HG02973 (cell line): ENCODE data around the gene RTF1.
"Not testable (repeated sequence)": the region's sequence is repeated elsewhere in the genome, so short reads cannot be mapped to it uniquely, and the experiment has no call there.

Experiments
- ATAC-seq: cut with Tn5 transposase; IDR thresholded peaks from one replicate; pipeline ENCODE4 v1.9.1; 2021; ENCODE audit warnings: moderate library complexity; ENCODE audit not compliant: unreplicated experiment

RTF1 gene

DNA sequence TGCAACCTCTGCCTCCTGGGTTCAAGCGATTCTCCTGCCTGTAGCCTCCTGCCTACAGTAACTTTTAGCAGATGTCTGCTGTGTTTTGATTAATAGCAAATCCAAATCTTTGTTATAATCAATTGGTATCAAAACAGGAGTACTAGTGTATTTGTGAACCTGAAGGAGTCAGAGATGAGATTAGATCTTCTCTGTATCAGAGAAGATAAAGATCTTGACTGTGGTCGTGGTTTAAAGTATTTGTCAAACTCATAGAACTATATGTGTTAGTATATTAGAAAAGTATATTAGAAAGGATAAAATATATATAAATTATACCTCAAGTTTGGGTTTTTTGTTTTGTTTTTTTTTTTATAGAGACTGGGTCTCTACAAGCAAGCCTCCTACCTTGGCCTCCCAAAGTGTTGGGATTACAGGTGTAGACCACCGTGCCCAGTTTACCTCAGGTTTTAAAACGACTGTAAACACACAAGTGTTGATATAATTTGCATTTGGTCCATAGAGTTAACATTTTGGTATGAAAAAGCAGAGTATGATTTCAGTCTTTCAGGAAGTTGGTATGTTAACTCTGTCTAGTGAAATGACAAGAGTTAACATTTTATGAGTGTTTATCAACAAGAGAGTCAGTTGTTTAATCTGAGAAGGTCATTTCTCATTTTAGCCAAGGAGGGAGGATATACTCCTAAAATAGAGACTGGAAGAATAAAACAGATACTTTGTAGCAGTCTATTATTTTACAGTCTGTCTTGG, 18.3 kb downstream of the RTF1 start:
- no peak for ATAC-seq

DNA sequence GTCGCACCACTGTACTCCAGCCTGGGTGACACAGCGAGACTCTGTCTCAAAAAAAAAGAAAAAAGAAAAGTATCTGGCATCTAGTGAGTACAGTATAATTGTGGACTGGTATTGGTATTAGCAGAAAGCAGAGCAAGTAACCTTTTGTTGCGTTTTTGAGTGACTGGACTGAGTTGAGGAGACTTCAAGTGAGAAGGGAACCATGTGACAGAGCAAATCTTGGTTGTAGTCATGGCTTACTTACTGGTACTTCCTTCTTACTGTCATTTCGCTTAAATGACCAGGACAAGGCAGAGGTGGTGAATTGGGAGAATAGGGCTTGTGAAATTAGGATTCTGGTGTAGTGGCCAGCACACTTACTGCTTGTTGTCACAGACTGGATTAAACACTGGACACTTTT, 20.6 kb downstream of the RTF1 start:
- ATAC-seq, result no peak

DNA sequence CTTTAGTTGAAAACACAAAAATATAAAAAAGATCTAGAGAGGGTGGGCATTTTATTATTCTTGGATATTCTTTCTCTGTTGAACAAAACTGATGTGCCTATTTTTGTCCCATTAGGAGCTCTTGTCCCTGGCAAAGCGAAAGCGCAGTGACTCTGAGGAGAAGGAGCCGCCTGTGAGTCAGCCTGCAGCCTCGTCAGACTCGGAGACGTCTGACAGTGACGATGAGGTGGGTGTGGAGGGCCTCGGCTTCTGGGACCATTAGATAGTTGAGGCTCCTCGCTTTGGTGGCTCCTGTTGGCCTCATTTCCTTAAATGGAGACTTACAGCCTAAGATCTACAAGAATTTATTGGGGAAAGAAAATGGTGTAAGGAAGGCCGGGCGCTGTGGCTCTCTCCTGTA, 21.3 kb downstream of the RTF1 start:
- ATAC-seq, result no peak

DNA sequence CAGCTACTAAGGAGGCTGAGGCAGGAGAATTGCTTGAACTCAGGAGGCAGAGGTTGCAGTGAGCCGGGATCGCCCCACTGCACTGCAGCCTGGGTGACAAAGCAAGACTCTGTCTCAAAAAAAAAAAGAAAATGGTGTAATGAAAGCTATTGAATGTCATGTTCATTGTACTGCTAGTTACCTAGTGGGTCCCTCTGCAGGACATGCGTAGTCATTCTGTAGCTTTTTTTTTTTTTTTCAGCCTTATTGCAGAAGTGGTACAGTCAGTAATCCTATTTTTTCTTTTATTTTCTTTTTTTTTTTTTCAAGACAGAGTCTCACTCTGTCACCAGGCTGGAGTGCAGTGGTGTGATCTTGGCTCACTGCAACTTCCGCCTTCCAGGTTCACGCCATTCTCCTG, 21.9 kb downstream of the RTF1 start:
- ATAC-seq, result not testable (repeated sequence)

DNA sequence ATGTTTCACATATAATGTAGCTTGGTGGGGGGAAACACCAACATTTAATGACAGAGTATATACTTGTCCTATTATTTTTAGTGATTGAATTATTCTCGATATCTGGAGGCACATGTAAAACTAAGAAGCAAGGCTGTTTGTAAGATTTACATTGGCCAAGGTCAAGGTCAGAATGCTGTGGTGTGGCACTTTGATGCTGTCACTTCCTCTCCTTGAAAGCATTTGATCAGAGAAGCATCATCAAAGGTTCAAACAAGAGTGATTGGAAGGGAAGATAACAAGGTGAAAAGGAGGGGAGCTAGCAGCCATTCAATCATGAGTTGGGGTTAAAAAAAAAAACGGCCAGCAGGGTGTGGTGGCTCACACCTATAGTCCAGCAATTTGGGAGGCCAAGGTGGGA, 26.4 kb downstream of the RTF1 start:
- ATAC-seq, result no peak

DNA sequence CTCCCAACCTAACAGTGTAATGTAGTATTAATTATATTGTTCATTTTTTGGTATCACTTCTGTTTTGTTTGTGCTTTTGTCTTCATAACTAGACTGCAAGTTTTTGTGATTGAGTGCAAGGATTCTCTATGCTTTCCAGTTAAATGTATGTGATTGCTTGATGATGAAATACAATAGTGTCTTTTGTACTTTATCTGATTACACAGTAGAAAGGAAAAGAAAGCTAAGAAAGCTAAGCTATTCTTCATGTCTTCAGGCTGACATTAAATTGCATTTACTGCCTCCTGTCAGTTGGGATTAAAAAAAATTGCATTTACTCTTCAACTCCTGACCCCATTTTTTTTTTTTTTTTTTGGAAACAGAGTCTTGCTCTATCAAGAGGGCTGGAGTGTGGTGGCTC, 28.5 kb downstream of the RTF1 start:
- no peak for ATAC-seq

DNA sequence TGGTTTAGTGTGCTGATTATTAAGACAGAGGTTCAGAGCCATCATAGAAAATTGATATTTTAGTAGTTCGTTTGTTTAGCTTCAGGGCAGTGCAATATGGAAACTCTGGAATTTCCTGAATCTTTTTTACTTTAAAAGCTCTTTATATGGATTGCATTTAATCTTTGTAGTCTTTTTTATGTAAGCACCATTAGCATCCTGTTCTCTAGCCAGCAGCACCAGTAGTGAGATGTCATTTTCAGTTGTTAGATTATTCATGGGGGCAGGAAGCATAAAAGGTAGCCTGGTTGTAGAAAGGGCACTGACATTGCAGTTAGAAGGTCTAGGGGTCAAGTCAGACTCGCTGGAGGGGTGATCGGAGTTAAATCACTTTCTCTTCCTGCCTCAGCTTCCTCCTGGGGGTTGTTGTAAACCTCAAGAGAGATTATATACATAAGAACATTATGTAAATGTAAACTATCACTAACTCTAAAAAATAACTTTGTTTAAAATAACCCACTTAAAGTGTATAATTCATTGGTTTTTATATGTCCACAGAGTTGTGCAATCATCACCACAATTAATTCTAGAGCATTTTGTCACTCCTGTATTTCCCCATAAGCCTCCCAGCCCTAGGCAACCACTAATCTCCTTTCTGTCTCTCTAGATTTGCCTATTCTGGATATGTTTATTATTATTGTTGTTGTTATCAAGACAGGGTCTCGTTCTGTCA, 45.3 kb downstream of the RTF1 start:
- ATAC-seq, result no peak

DNA sequence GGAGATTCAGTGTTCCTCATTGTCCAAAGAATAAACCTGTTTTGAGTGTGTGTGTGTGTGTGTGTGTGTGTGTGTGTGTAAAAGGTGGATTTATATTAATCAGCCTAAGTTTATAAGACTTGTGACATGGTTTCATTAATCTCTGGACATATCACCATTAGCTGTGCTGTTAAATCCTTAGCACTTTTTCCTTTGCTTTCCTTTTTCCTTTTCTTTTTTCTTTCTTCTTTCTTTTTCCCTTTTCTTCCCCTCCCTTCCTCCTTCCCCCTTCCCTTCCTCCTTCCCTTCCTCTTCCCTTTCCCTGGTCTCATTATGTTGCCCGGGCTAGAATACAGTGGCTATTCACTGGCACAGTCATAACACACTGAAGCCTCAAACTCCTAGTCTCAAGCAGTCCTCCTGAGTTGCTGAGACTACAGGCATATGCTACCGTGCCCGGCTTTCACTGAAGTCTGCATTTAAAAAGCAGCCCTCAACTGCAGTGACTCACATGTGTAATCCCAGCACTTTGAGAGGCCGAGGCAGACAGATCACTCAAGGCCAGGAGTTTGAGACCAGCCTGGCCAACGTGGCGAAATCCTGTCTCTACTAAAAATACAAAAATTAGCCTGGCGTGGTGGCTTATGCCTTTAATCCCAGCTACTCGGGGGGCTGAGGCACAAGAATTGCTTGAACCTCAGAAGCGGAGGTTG, 48.1 kb downstream of the RTF1 start:
- no peak for ATAC-seq

DNA sequence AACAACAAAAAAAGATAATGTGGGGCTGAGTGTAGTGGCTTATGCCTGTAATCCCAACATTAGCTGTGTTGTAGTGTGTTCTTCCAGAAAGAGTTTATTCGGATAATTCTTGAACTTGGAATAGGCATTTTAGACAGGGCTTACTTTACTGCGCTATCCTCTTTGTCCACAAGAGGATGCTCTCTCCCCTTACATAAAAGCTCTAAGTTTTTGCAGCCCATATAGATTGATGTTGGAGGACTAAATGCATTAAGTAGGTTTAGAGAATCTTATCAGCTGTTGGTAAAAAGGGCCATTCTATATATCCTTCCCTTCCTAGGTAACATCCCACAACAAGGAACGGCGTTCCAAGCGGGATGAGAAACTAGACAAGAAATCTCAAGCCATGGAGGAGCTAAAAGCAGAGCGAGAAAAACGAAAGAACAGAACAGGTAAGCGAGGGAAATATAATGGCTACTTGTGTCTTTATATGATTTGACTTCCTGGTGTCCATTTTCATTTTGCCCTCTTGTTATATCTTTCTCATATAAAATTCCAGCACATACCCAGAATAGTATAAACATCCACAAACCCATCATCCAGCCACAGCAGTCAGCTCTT, 49.0 kb downstream of the RTF1 start:
- no peak for ATAC-seq

DNA sequence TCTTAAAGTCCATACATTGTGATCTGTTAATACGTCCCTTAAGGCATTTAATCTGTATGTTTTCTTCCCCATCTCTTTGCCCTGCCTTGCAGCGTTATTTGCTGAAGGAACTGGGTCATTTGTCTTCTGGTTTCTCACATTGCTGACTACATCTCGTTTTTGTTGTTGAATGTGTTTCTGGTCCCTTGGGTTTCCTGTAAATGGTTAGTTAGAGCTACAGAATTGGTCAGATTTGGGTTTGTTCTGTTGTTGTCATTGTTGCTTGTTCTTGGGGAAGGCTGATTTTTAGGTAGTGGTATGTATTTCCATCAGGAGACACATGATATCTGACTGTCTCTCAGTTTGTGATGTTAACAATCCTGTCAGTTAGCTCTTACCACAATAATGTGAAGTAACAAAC, 49.8 kb downstream of the RTF1 start:
- ATAC-seq, result no peak

DNA sequence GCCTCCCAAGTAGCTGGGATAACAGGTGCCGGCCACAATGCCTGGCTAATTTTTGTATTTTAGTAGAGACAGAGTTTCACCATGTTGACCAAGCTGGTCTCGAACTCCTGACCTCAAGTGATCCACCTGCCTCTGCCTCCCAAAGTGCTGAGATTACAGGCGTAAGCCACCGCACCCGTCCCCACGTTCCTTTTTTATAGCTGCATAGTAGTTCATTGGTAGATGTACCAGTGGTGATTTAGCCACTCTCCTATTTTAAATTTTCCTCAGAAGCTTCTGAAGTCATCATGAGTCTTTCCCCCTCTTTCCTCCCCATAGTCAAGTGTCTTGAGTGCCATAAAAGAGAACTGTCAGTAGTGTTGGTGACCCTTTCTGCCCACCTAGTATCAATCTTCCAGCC, 52.7 kb downstream of the RTF1 start:
- not testable (repeated sequence) for ATAC-seq

DNA sequence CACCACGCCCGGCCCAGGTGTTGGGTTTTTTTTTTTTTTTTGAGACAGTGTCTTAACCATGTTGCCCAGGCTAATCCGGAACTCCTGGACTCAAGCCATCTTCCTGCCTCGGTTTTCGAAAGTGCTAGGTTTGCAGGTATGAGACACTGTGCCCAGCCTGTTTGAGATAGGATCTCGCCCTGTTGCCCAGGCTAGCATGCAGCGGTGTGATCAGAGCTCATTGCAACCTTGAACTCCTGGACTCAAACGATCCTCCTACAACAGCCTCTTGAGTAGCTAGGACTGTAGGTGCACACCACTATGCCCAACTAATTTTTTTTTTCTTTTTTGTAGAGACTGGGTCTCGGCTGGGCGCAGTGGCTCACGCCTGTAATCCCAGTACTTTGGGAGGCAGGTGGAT, 56.5 kb downstream of the RTF1 start:
- no peak for ATAC-seq

DNA sequence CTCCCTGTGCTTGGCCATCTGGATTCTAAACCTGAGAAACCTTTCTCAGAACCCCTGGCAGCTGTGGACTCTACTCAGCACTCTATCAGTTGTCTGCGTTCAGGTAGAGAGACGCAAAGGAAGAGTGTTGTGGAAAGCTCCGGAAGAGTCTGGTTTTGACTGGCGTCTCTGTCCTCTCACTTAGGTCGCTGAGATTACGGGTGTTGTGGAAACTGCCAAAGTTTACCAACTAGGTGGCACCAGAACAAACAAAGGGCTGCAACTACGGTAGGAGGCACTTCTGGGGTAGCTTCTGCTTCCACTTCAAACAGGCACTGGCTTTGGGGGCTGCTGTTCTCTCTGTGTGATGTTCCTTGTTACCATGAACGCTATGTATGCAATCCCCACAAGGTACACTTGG, 57.5 kb downstream of the RTF1 start:
- no peak for ATAC-seq

DNA sequence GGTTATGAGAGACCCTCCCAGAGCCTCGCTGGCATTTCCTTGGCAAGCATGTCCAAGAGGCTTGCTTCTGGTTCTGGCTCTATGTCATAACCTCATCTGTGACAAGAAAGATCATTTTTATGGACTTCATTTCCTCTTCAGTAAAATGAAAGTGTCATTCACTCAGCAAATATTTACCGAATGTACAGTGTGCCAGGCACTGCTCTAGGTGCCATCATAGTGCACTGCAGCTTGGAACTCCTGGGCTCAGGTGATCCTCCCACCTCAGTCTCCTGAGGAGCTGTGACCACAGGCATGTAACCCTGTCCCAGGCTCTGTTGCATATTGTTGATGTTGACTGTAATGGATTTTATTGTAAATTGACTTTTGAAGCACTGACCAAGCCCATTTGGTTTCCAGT, 58.0 kb downstream of the RTF1 start:
- no peak for ATAC-seq

DNA sequence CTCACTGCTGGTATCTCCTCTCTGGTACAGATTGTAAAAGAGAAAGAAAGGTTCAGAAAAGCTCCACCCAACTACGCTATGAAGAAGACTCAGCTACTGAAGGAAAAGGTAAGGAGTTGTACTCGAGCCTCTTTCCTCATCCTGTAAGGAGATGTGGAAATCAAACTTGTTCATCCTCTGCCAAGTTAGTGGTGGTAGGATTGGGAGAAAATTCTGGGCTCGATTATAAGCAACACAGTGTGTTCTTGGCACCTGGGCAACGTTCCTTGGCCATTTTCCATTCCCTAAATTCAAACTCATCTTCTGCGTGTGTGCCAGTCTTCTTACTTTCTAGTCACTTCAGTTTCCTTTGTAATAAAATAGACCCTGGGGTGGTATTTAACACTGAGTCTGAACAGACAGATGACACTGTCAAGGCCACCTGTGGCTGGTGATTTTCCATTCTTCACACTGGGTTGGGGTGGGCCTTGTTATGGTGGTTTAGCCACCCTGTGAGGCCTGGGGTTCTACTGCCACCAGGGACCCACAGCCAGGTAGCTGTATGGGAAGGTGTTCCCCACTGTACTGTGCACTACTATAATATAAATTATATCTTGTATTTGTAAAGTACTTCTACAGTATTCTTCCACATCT, 59.6 kb downstream of the RTF1 start:
- ATAC-seq, result no peak

DNA sequence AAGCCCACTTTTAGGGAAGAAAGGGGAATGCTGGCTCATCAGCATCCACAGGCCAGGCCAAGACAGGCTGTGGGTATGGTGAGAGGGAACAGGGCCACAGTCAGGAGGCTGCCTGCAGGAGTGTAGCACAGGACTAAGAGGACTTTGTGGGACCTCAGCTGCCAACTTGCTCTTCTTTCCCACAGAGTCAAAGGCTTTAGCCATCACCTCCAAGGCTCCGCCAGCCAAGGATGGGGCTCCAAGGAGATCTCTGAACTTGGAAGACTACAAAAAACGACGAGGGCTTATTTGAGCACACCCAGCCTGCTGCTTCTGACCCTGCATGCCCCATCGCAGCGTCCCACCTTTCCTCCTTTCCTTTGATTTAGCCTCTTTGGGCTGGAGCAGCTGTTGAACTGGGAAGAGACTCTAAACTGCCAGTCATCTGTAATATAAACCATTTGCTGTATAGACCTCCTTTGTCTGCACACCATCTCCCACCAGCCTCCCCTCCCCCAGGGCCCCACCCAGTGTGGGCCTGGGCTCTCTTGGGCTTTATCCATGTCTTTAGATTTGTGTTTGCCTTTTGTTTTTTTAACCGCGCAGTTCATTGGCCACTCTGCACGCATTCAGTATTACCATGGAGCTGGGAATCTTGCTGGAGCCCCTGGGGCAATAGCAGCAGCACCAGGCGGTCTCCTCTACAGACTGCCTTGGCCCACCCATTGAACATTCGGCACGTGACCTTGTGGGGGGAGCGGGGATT, 63.7 kb downstream of the RTF1 start:
- ATAC-seq, result no peak

DNA sequence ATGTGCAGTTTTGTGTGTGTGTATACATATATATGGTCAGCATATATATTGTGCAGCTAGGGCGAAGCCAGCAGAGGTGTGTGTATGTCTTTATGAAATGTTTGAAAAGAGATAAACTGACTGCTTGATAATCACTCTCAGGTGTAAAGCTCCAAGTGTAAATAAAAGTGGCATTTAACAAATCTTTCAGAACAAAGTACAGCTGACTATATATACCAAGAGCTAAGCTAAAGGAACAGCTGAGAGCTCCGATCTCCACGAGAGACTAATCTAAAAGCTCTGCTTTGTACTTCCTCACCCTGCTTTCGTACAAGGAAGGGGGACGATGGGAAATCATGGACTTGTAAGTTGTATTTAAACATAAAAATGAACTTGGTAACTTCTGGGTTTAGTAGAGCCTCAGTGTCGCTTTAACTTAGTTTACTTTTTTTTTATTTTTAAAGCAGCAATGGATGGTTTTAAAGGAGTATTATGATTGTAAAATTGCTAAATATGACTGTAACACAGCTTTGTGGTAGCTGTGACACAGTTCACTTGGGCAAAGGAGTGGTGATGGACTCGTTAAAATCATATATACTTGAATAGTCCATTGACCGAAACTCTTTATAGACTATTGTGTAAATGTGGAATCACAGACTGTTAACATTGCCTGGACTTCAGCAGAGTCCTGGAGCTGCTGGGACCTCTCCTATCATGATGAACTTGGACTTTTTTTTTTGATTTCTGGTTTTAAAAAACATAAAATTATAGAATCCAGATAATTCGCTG, 65.4 kb downstream of the RTF1 start:
- ATAC-seq, result no peak

DNA sequence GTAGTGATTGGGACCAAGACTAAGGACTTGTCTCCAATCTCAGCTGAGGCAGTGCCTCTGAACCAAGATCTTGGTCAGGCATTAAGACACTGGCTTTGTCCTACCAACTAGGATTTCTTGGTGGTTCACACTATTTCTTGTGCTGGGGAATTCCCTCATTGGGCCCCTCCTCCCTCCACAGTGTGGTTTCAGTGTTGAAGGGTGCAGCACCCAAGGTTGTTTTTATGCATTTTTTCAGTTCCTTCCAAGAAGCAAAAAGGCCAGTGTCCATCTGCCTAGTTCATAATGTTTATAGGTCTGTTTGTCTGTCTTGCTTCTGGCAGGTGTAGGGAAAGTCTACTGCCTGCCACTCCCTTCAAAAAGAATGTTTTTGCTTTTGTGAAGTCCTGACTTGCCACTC, 66.2 kb downstream of the RTF1 start:
- no peak for ATAC-seq

DNA sequence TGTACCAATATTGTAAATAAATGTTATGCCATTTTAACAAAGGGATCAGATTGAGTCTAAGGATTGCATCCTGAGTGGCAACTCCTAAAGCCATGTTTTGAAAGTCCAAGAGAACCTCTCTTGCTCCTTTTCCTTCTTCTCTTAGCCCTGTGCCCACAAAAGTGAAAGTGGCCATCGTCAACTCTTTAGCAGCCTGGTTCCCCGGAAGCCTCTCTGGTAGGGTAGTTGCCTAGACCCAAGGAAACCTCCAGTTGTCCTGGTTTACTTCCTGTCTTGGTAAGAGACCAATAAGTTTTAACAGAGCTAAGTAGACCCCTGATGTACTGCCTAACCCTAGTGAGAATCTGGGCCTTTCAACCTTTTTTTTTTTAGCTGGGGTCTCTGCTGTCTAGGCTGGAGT, 66.6 kb downstream of the RTF1 start:
- no peak for ATAC-seq
